ENCODE data around the gene PIGU. TPM values are rescaled to one million over a fixed set of nuclear protein-coding genes. Genes with fewer than 3 reads are reported as not detected.
A peak's percentile ranks its signal among the peaks of the same experiment; 100 is the strongest.

The PIGU gene
- total and polyA plus RNA-seq, 2 donors (not counting 1 experiment from before 2014, with no cell fraction given): 6.4 to 42.6 TPM

DNA sequence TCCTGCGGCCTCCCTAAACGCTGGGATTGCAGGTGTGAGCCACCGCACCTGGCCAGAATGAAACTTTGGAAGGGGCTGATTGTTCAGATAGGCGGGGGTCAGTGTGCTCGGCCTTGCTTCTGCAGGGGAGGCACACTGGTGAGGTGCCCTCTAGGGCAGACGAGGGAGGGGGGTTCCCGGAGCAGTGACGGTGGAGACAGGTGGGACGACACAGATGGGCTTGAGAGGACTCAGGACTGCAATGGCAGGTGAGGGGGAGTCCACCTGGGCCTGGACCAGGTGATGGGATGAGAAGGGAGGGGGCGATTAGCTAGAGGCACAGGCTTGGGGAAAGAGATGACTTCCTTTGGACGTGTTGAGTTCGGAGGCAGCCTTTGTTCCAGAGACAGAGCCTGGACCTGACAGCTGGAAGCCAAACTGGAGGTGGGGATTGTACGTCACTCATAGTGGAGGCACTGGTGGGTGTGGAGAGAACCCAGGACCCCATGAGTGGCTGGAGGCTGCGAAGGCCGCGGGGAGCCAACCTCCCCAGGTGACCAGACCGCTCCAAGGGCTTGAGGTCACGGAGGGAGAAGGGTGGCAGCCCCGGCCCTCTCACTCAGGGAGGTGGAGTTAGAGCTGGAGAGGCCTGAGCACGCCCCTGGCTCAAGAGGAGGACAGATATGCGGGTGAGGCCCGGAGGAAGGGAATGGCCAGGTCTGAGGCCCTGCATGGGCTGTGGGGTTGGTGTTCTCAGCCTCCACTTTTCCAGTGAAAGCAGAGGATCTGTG lies 128.9 kb downstream of the PIGU start:
- no peak for DNase-seq (ENCODE audit: low read depth in 2 of 2)
- Histone ChIP-seq H3K4me2 (ENCODE audit: extremely low read depth, insufficient read depth, low read length) (no peak overlapping the region), H3K4me3 (replicated peaks in 1 of 4; ENCODE audit: control extremely low read depth in 1 of 4, insufficient read depth in 1 of 4, low read depth in 3 of 4, low read length in 4 of 4) (no peak overlapping the region), H3K9ac (ENCODE audit: insufficient read depth, low read length) (no peak overlapping the region), H3K4me1 (ENCODE audit: control insufficient read depth, extremely low read depth, insufficient read depth, low read length) (no peaks in the 10 kb centered on the region), H3K27ac (ENCODE audit: insufficient read depth, low read length) (no peak overlapping the region), H3K9me3 (ENCODE audit: control insufficient read depth, insufficient read depth, low read depth, low read length) (no peaks in the 10 kb centered on the region), H3K36me3 (ENCODE audit: control insufficient read depth, insufficient read depth, low read length) (no peaks in the 10 kb centered on the region), H3K79me2 (ENCODE audit: control insufficient read depth, insufficient read depth, low read length) (no peaks in the 10 kb centered on the region), H3K27me3 (ENCODE audit: control insufficient read depth, insufficient read depth, low read length) (no peaks in the 10 kb centered on the region), H2AFZ (ENCODE audit: low read length) (no peak overlapping the region), H4K20me1 (ENCODE audit: control insufficient read depth, extremely low read depth, insufficient read depth, low read length) (no peaks in the 10 kb centered on the region)
- TF ChIP-seq, protein P1, sequence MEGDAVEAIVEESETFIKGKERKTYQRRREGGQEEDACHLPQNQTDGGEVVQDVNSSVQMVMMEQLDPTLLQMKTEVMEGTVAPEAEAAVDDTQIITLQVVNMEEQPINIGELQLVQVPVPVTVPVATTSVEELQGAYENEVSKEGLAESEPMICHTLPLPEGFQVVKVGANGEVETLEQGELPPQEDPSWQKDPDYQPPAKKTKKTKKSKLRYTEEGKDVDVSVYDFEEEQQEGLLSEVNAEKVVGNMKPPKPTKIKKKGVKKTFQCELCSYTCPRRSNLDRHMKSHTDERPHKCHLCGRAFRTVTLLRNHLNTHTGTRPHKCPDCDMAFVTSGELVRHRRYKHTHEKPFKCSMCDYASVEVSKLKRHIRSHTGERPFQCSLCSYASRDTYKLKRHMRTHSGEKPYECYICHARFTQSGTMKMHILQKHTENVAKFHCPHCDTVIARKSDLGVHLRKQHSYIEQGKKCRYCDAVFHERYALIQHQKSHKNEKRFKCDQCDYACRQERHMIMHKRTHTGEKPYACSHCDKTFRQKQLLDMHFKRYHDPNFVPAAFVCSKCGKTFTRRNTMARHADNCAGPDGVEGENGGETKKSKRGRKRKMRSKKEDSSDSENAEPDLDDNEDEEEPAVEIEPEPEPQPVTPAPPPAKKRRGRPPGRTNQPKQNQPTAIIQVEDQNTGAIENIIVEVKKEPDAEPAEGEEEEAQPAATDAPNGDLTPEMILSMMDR (conservative IDR thresholded peaks at IDR 0.05 in 1 of 2, IDR thresholded peaks at IDR 0.05 in 1 of 2; ENCODE audit: low read depth in 1 of 2, low read length in 2 of 2): no peak
- no peak for TF ChIP-seq EZH2 (IDR thresholded peaks at IDR 0.05; ENCODE audit: low read length, missing control alignments)

DNA sequence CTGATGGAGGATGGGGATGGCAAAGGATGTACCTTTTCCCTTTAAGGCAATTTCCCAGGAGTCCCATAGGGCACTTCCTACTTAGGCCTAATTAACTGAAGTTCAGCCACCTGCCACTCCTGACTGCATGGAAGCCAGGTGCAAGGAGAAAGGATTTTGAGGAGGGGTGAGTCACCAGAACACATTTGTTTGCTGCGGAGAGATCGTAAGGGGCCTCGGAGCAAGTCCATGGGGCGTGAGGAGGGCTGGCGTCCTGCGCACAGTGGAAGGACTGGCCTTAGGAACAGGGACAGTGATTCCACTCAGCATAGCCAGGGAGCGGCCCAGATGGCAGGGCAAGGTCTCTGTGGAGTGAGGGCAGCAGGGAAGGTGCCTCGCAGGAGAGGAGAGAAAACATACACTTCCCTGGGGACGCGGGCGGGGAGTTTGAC lies 130.1 kb downstream of the PIGU start:
- H3K4me2 ChIP-seq (ENCODE audit: extremely low read depth, insufficient read depth, low read length): no peak overlapping the region
- no peak for DNase-seq (ENCODE audit: low read depth in 2 of 2)
- no peak overlapping the region for H3K4me3 ChIP-seq (replicated peaks in 1 of 4; ENCODE audit: control extremely low read depth in 1 of 4, insufficient read depth in 1 of 4, low read depth in 3 of 4, low read length in 4 of 4)
- H3K36me3 ChIP-seq (ENCODE audit: control insufficient read depth, insufficient read depth, low read length): peaks cover 2% of the 10 kb centered on the region
- no peaks in the 10 kb centered on the region for H3K9me3 ChIP-seq (ENCODE audit: control insufficient read depth, insufficient read depth, low read depth, low read length)
- H3K4me1 ChIP-seq (ENCODE audit: control insufficient read depth, extremely low read depth, insufficient read depth, low read length): no peaks in the 10 kb centered on the region
- H3K79me2 ChIP-seq (ENCODE audit: control insufficient read depth, insufficient read depth, low read length): no peaks in the 10 kb centered on the region
- no peak overlapping the region for H3K27ac ChIP-seq (ENCODE audit: insufficient read depth, low read length)
- no peaks in the 10 kb centered on the region for H3K27me3 ChIP-seq (ENCODE audit: control insufficient read depth, insufficient read depth, low read length)
- TF ChIP-seq EZH2 (IDR thresholded peaks at IDR 0.05; ENCODE audit: low read length, missing control alignments): no peak
- TF ChIP-seq, protein P1 (conservative IDR thresholded peaks at IDR 0.05 in 1 of 2, IDR thresholded peaks at IDR 0.05 in 1 of 2; ENCODE audit: low read depth in 1 of 2, low read length in 2 of 2): no peak
- H4K20me1 ChIP-seq (ENCODE audit: control insufficient read depth, extremely low read depth, insufficient read depth, low read length): no peaks in the 10 kb centered on the region
- H3K9ac ChIP-seq (ENCODE audit: insufficient read depth, low read length): no peak overlapping the region
- no peak overlapping the region for H2AFZ ChIP-seq (ENCODE audit: low read length)

DNA sequence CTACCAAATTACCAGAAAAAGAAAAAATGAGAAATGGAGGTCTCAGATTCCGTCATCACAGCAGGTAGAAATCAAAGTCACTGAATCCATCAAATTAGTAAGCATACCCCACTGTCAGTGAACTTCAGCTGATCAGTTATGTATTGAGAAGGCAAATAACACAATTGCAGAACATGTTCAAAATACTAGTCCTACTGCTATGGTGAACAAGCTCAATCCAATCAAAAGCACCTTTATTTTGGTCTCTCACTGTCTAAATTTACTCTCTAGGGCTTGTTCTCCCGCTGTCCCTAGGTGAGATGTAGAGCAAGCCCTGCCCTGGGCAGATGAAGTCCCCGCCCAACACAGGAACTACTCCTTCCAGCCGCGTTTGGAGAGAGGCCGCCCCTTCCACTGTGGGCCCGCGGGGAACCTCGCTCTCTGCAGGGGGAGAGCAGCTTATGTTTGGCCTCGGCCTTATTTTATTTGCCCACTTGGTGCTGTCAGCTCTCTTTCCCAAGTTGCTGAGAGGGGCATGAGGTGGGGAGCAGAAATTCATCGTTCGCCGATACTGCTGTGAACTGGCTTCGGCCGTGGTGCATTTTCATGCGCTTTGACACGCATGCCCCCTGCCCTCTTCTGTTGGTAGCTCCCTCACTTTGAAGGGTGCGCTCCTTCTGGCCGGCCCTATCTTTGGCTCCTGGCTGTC lies 132.6 kb downstream of the PIGU start:
- H3K27ac ChIP-seq (ENCODE audit: insufficient read depth, low read length): no peak overlapping the region
- H3K9ac ChIP-seq (ENCODE audit: insufficient read depth, low read length): no peak overlapping the region
- no peak for DNase-seq (ENCODE audit: low read depth in 2 of 2)
- H3K4me2 ChIP-seq (ENCODE audit: extremely low read depth, insufficient read depth, low read length): no peak overlapping the region
- H3K4me1 ChIP-seq (ENCODE audit: control insufficient read depth, extremely low read depth, insufficient read depth, low read length): no peaks in the 10 kb centered on the region
- no peak for TF ChIP-seq EZH2 (IDR thresholded peaks at IDR 0.05; ENCODE audit: low read length, missing control alignments)
- TF ChIP-seq, protein P1 (conservative IDR thresholded peaks at IDR 0.05 in 1 of 2, IDR thresholded peaks at IDR 0.05 in 1 of 2; ENCODE audit: low read depth in 1 of 2, low read length in 2 of 2): peak in 1 of 2 donors; percentile 5
- H3K4me3 ChIP-seq (replicated peaks in 1 of 4; ENCODE audit: control extremely low read depth in 1 of 4, insufficient read depth in 1 of 4, low read depth in 3 of 4, low read length in 4 of 4): no peak overlapping the region
- H3K79me2 ChIP-seq (ENCODE audit: control insufficient read depth, insufficient read depth, low read length): no peaks in the 10 kb centered on the region
- peaks cover 9% of the 10 kb centered on the region for H3K36me3 ChIP-seq (ENCODE audit: control insufficient read depth, insufficient read depth, low read length)
- no peak overlapping the region for H2AFZ ChIP-seq (ENCODE audit: low read length)
- no peaks in the 10 kb centered on the region for H3K9me3 ChIP-seq (ENCODE audit: control insufficient read depth, insufficient read depth, low read depth, low read length)
- H3K27me3 ChIP-seq (ENCODE audit: control insufficient read depth, insufficient read depth, low read length): no peaks in the 10 kb centered on the region
- no peaks in the 10 kb centered on the region for H4K20me1 ChIP-seq (ENCODE audit: control insufficient read depth, extremely low read depth, insufficient read depth, low read length)
